Nephron progenitor cell (in vitro differentiated cells): ENCODE data around the gene ADAMTSL3.

ENCODE experiments used
- DNase-seq: peaks from one replicate; pipeline ENCODE4 v3.0.0; 2021
- H3K27ac Mint-ChIP-seq: 2 replicates; pipeline ENCODE4 v1.8.0; 2021; ENCODE audit warnings: mild to moderate bottlenecking, moderate library complexity, mixed read lengths
- H3K27me3 Mint-ChIP-seq: 2 replicates; pipeline ENCODE4 v1.8.0; 2021; ENCODE audit warnings: mild to moderate bottlenecking, low read depth, mixed read lengths; ENCODE audit not compliant: poor library complexity
- H3K36me3 Mint-ChIP-seq: 2 replicates; pipeline ENCODE4 v1.8.0; 2021; ENCODE audit warnings: low read depth, mixed read lengths
- H3K4me1 Mint-ChIP-seq: 2 replicates; pipeline ENCODE4 v1.8.0; 2021; ENCODE audit warnings: mixed read lengths
- H3K4me3 Mint-ChIP-seq: 2 replicates; pipeline ENCODE4 v1.8.0; 2021; ENCODE audit warnings: mild to moderate bottlenecking, moderate library complexity, mixed read lengths
- H3K9me3 Mint-ChIP-seq: 2 replicates; pipeline ENCODE4 v1.8.0; 2021; ENCODE audit warnings: mild to moderate bottlenecking, moderate library complexity, mixed read lengths
- CTCF ChIP-seq: fragments of 200-600 bp; sonication (generic); IDR thresholded peaks from 2 replicates; pipeline ENCODE4 v1.5.0; 2021; ENCODE audit warnings: antibody characterized with exemption

The ADAMTSL3 gene

GRCh38 chr15:83890587-83890986 is 236.7 kb downstream of the ADAMTSL3 start:
- no peak for TF ChIP-seq CTCF
- Mint-ChIP-seq H3K4me3 (no peak overlapping the region), H3K36me3 (no peaks in the 10 kb centered on the region), H3K4me1 (no peaks in the 10 kb centered on the region), H3K27ac (no peak overlapping the region), H3K27me3 (peaks cover 8% of the 10 kb centered on the region), H3K9me3 (no peaks in the 10 kb centered on the region)
- no peak for DNase-seq

GRCh38 chr15:83892498-83892897 is 238.6 kb downstream of the ADAMTSL3 start:
- H3K9me3 Mint-ChIP-seq, result no peaks in the 10 kb centered on the region
- no peak for DNase-seq
- no peaks in the 10 kb centered on the region for H3K4me1 Mint-ChIP-seq
- TF ChIP-seq CTCF, result no peak
- H3K27me3 Mint-ChIP-seq, result peaks cover 8% of the 10 kb centered on the region
- peaks cover 4% of the 10 kb centered on the region for H3K36me3 Mint-ChIP-seq
- no peak overlapping the region for H3K27ac Mint-ChIP-seq
- no peak overlapping the region for H3K4me3 Mint-ChIP-seq

GRCh38 chr15:83893308-83893707 is 239.4 kb downstream of the ADAMTSL3 start:
- H3K4me3 Mint-ChIP-seq, result no peak overlapping the region
- peaks cover 7% of the 10 kb centered on the region for H3K27me3 Mint-ChIP-seq
- no peaks in the 10 kb centered on the region for H3K9me3 Mint-ChIP-seq
- H3K36me3 Mint-ChIP-seq, result peaks cover 4% of the 10 kb centered on the region
- DNase-seq, result no peak
- TF ChIP-seq CTCF, result no peak
- H3K27ac Mint-ChIP-seq, result no peak overlapping the region
- no peaks in the 10 kb centered on the region for H3K4me1 Mint-ChIP-seq

GRCh38 chr15:83897037-83897436 is 243.1 kb downstream of the ADAMTSL3 start:
- no peaks in the 10 kb centered on the region for H3K9me3 Mint-ChIP-seq
- H3K27me3 Mint-ChIP-seq, result no peaks in the 10 kb centered on the region
- no peak overlapping the region for H3K4me3 Mint-ChIP-seq

GRCh38 chr15:83898361-83898760 is 244.4 kb downstream of the ADAMTSL3 start:
- TF ChIP-seq CTCF, result no peak
- Mint-ChIP-seq H3K4me1 (peaks cover 7% of the 10 kb centered on the region), H3K27me3 (peaks cover 4% of the 10 kb centered on the region)

More at GRCh38 chr15:83897037-83897436, 243.1 kb downstream of the ADAMTSL3 start:
- H3K4me1 Mint-ChIP-seq, result no peaks in the 10 kb centered on the region
- peaks cover 4% of the 10 kb centered on the region for H3K36me3 Mint-ChIP-seq
- DNase-seq, result no peak
- H3K27ac Mint-ChIP-seq, result no peak overlapping the region
- TF ChIP-seq CTCF, result no peak

GRCh38 chr15:83899670-83900069 is 245.7 kb downstream of the ADAMTSL3 start:
- no peak for TF ChIP-seq CTCF
- Mint-ChIP-seq H3K4me3 (no peak overlapping the region), H3K27ac (no peak overlapping the region), H3K9me3 (no peaks in the 10 kb centered on the region), H3K36me3 (peaks cover 4% of the 10 kb centered on the region), H3K4me1 (peaks cover 19% of the 10 kb centered on the region), H3K27me3 (peaks cover 4% of the 10 kb centered on the region)
- DNase-seq, result no peak

More at GRCh38 chr15:83898361-83898760, 244.4 kb downstream of the ADAMTSL3 start:
- no peak for DNase-seq
- Mint-ChIP-seq H3K36me3 (peaks cover 4% of the 10 kb centered on the region), H3K4me3 (no peak overlapping the region), H3K27ac (no peak overlapping the region), H3K9me3 (no peaks in the 10 kb centered on the region)
